ENCODE results near the gene HEBP2.

- TF ChIP-seq CTCF (IDR thresholded peaks at IDR 0.05; ENCODE audit: low read depth, low read length) (no peak), EZH2phosphoT487 (IDR thresholded peaks at IDR 0.05; ENCODE audit: low read depth) (no peak)
Observed at GRCh38 chr6:138397128-138398122, 6.6 kb upstream of the HEBP2 start.

Measured in OCI-LY3 (cell line).